Measurements from ENCODE around the gene QARS1. TPM values are rescaled to one million over a fixed set of nuclear protein-coding genes. Genes with fewer than 3 reads are reported as not detected.

The QARS1 gene
- total and polyA plus RNA-seq, 4 donors, result 172 to 234 (median 207) TPM

GRCh38 chr3:49092938-49093852, 11.4 kb downstream of the QARS1 start:
- ATAC-seq (ENCODE audit: insufficient read depth, low FRiP score), result peak; percentile 50
- Histone ChIP-seq H3K27ac (ENCODE audit: low read depth in 1 of 2, low read length in 1 of 2) (peak overlapping the region; percentile 94 to 97), H3K9ac (ENCODE audit: insufficient read depth in 1 of 2, low read length in 2 of 2) (peak overlapping the region; percentile 66 to 90), H3K9me3 (ENCODE audit: control insufficient read depth in 4 of 4, insufficient read depth in 3 of 4, low read length in 3 of 4) (no peaks in the 10 kb centered on the region), H3K36me3 (ENCODE audit: control insufficient read depth in 4 of 4, insufficient read depth in 4 of 4, low read length in 4 of 4) (peaks cover 0 to 13% (median 2%) of the 10 kb centered on the region in 4 donors), H3K27me3 (ENCODE audit: control insufficient read depth in 3 of 3, insufficient read depth in 3 of 3, low read length in 2 of 3) (no peaks in the 10 kb centered on the region), H3K4me1 (ENCODE audit: control insufficient read depth in 5 of 5, insufficient read depth in 5 of 5, low read length in 5 of 5) (peaks cover 3 to 21% (median 5%) of the 10 kb centered on the region in 5 donors), H3K4me3 (peak overlapping the region; percentile 84)
- 0 to 1% methylated on average over 82 to 86 of the region's 86 CpGs for WGBS, 2 donors
- TF ChIP-seq CTCF (IDR thresholded peaks at IDR 0.05; ENCODE audit: control extremely low read depth, extremely low read depth), result no peak
- peak; percentile 83 to 91 (median 88) for DNase-seq

GRCh38 chr3:49081429-49081828, 23.1 kb downstream of the QARS1 start:
- no peaks in the 10 kb centered on the region for H3K9me3 ChIP-seq (ENCODE audit: control insufficient read depth in 4 of 4, insufficient read depth in 3 of 4, low read length in 3 of 4)
- ATAC-seq (ENCODE audit: insufficient read depth, low FRiP score) (no peak), DNase-seq (no peak)
- TF ChIP-seq CTCF (IDR thresholded peaks at IDR 0.05; ENCODE audit: control extremely low read depth, extremely low read depth), result no peak
- H3K4me1 ChIP-seq (ENCODE audit: control insufficient read depth in 5 of 5, insufficient read depth in 5 of 5, low read length in 5 of 5), result peaks cover 0 to 3% (median 0%) of the 10 kb centered on the region in 5 donors
- no peak overlapping the region for H3K27ac ChIP-seq (ENCODE audit: low read depth in 1 of 2, low read length in 1 of 2)
- WGBS, 2 donors, result 96 to 97% methylated on average over 8 of the region's 8 CpGs
- H3K4me3 ChIP-seq, result no peak overlapping the region
- H3K9ac ChIP-seq (ENCODE audit: insufficient read depth in 1 of 2, low read length in 2 of 2), result no peak overlapping the region
- H3K36me3 ChIP-seq (ENCODE audit: control insufficient read depth in 4 of 4, insufficient read depth in 4 of 4, low read length in 4 of 4), result peaks cover 3 to 13% (median 8%) of the 10 kb centered on the region in 4 donors
- no peaks in the 10 kb centered on the region for H3K27me3 ChIP-seq (ENCODE audit: control insufficient read depth in 3 of 3, insufficient read depth in 3 of 3, low read length in 2 of 3)

GRCh38 chr3:49079270-49079669, 25.3 kb downstream of the QARS1 start:
- 96% methylated on average over 2 of the region's 2 CpGs for WGBS, 2 donors
- H3K9ac ChIP-seq (ENCODE audit: insufficient read depth in 1 of 2, low read length in 2 of 2), result no peak overlapping the region
- peaks cover 12 to 19% (median 16%) of the 10 kb centered on the region in 4 donors for H3K36me3 ChIP-seq (ENCODE audit: control insufficient read depth in 4 of 4, insufficient read depth in 4 of 4, low read length in 4 of 4)
- H3K4me1 ChIP-seq (ENCODE audit: control insufficient read depth in 5 of 5, insufficient read depth in 5 of 5, low read length in 5 of 5), result peaks cover 0 to 3% (median 0%) of the 10 kb centered on the region in 5 donors
- TF ChIP-seq CTCF (IDR thresholded peaks at IDR 0.05; ENCODE audit: control extremely low read depth, extremely low read depth), result no peak
- no peaks in the 10 kb centered on the region for H3K9me3 ChIP-seq (ENCODE audit: control insufficient read depth in 4 of 4, insufficient read depth in 3 of 4, low read length in 3 of 4)
- no peak overlapping the region for H3K4me3 ChIP-seq
- DNase-seq (no peak), ATAC-seq (ENCODE audit: insufficient read depth, low FRiP score) (no peak)
- no peak overlapping the region for H3K27ac ChIP-seq (ENCODE audit: low read depth in 1 of 2, low read length in 1 of 2)
- H3K27me3 ChIP-seq (ENCODE audit: control insufficient read depth in 3 of 3, insufficient read depth in 3 of 3, low read length in 2 of 3), result no peaks in the 10 kb centered on the region

Data from lung (tissue), 12 donors.